Nephron (organoid): ENCODE data around the gene NCOA1.

Experiments used
- H3K27ac Mint-ChIP-seq, 3 experiments: 2 replicates each; pipeline ENCODE4 v1.8.0; 2020; ENCODE audit warnings: mixed read lengths in 3 of 3, mild to moderate bottlenecking in 2 of 3, moderate library complexity in 1 of 3
- H3K27me3 Mint-ChIP-seq: 2 replicates; pipeline ENCODE4 v1.8.0; 2021; ENCODE audit warnings: low read depth, mild to moderate bottlenecking, moderate library complexity, mixed read lengths
- H3K36me3 Mint-ChIP-seq: 2 replicates; pipeline ENCODE4 v1.8.0; 2020; ENCODE audit warnings: low read depth, mixed read lengths
- H3K4me1 Mint-ChIP-seq: 2 replicates; pipeline ENCODE4 v1.8.0; 2020; ENCODE audit warnings: mixed read lengths
- H3K4me3 Mint-ChIP-seq, 3 experiments: 2 replicates each; pipeline ENCODE4 v1.8.0; 2020; ENCODE audit warnings: mild to moderate bottlenecking in 3 of 3, mixed read lengths in 3 of 3, moderate library complexity in 2 of 3
- H3K9me3 Mint-ChIP-seq: 2 replicates; pipeline ENCODE4 v1.8.0; 2020; ENCODE audit warnings: mixed read lengths
- TF ChIP-seq, protein P1 (sequence below), 3 experiments: fragments of 200-600 bp; sonication (generic); IDR thresholded peaks; one replicate each; pipeline ENCODE4 v1.5.0; 2021; ENCODE audit warnings: antibody characterized with exemption in 3 of 3; ENCODE audit not compliant: unreplicated experiment in 3 of 3

Gene NCOA1

DNA sequence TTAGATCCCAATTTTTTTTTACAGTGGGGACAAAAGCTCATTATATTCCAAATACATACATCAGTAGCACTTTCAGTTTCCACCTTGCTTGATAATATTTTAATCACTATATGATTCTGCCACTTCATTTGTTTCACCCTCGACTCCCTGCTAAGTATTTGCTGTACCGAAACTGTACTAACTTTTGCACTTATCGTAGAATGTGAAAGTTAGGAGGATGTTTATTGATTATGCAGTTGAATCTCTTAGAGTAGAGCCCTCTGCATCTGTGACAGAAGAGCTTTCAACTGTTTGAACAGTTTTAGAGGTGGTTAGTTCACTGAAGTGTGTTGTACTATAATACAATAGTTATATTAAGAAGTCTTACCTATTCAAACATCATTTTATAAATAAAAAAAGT, 20.8 kb downstream of the NCOA1 start:
- H3K27me3 Mint-ChIP-seq: no peaks in the 10 kb centered on the region
- H3K27ac Mint-ChIP-seq: no peak overlapping the region
- peaks cover 57% of the 10 kb centered on the region for H3K4me1 Mint-ChIP-seq

DNA sequence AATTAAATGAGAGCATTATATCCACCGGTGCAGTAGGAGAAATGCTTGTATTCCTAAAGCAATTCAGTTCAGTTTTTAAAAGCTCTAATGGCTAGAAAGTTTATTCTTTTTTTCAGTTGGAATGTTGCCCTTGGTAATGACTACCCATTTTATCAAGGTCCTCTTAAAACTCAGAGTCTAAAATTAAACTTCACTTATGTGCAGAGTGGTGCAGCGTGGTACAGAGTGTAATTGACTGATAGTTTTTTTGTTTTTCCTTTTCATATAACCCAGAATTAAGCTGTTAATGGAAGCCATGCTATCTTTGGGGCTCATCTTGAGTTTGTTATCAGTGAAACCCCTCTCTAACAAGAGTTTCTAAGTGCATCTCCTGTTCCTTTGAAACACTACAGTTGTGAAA, 21.4 kb downstream of the NCOA1 start:
- Mint-ChIP-seq H3K9me3 (no peaks in the 10 kb centered on the region), H3K27me3 (no peaks in the 10 kb centered on the region)

More for the DNA sequence above, 20.8 kb downstream of the NCOA1 start:
- TF ChIP-seq, protein P1, sequence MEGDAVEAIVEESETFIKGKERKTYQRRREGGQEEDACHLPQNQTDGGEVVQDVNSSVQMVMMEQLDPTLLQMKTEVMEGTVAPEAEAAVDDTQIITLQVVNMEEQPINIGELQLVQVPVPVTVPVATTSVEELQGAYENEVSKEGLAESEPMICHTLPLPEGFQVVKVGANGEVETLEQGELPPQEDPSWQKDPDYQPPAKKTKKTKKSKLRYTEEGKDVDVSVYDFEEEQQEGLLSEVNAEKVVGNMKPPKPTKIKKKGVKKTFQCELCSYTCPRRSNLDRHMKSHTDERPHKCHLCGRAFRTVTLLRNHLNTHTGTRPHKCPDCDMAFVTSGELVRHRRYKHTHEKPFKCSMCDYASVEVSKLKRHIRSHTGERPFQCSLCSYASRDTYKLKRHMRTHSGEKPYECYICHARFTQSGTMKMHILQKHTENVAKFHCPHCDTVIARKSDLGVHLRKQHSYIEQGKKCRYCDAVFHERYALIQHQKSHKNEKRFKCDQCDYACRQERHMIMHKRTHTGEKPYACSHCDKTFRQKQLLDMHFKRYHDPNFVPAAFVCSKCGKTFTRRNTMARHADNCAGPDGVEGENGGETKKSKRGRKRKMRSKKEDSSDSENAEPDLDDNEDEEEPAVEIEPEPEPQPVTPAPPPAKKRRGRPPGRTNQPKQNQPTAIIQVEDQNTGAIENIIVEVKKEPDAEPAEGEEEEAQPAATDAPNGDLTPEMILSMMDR (IDR thresholded peaks at IDR 0.05; ENCODE audit: unreplicated experiment in 3 of 3): no peak
- H3K9me3 Mint-ChIP-seq: no peaks in the 10 kb centered on the region
- no peak overlapping the region for H3K4me3 Mint-ChIP-seq
- no peaks in the 10 kb centered on the region for H3K36me3 Mint-ChIP-seq

DNA sequence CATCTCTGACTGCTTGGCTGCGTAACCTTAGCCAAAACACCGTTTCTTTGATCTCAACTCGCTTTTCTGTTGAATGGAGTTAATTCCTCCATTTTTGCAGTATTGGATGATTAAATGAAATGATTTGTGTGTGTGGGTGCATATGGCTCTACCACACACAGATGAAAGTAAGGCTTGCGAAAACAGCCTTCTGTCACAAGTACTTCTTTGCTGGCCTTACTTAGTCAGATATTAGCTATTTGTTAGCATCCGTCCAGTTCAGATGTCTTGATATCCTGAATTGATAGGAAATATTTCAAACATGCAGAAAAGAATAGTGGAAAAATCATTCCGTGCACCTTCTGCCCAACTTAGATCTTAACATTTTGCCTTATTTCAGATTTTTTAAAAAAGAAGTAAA, 21.8 kb downstream of the NCOA1 start:
- TF ChIP-seq, protein P1 (IDR thresholded peaks at IDR 0.05; ENCODE audit: unreplicated experiment in 3 of 3): no peak
- Mint-ChIP-seq H3K4me1 (peaks cover 55% of the 10 kb centered on the region), H3K27ac (peak overlapping the region in 1 of 3 experiments; percentile 16), H3K27me3 (no peaks in the 10 kb centered on the region), H3K9me3 (no peaks in the 10 kb centered on the region), H3K4me3 (no peak overlapping the region), H3K36me3 (no peaks in the 10 kb centered on the region)

More for the DNA sequence above, 21.4 kb downstream of the NCOA1 start:
- no peaks in the 10 kb centered on the region for H3K36me3 Mint-ChIP-seq
- H3K27ac Mint-ChIP-seq: no peak overlapping the region
- no peak overlapping the region for H3K4me3 Mint-ChIP-seq
- peaks cover 57% of the 10 kb centered on the region for H3K4me1 Mint-ChIP-seq
- TF ChIP-seq, protein P1 (IDR thresholded peaks at IDR 0.05; ENCODE audit: unreplicated experiment in 3 of 3): no peak

DNA sequence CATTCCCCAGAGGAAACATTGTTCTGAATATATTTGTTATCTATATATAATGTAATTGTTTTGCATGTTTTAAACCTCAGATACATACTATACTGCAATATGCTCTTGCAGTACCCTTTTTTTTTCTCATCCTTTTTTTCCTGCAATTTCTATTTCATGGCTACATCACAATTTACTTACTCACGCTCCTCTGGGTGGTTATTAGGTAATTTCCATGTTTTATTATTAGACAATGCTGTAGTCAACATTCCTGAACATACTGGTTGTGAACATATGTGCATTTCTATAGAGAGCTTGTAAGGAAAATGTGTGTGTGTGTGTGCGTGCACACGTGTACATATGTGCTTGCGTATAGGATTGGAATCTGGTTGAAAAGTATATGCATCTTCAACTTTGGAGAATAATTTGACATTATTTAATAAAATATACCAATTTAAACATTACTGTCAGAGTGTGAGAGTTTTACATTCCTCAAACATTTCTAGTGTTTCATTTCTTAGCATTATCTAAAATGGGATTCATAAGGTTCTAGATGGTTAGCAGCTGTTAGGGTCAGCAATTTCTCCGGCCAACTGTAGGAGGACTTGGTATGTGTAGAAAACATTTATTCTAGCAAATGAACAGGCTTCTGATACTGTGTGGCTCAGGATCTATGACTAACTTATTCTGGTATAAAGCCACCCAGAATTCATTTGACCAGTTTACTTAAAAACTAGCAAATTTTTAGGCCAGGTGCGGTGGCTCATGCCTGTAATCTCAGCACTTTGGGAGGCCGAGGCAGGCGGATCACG, 22.4 kb downstream of the NCOA1 start:
- peak overlapping the region in 2 of 3 experiments; percentile 7 to 16 for H3K27ac Mint-ChIP-seq
- H3K4me3 Mint-ChIP-seq: no peak overlapping the region
- TF ChIP-seq, protein P1 (IDR thresholded peaks at IDR 0.05; ENCODE audit: unreplicated experiment in 3 of 3): no peak
- H3K27me3 Mint-ChIP-seq: no peaks in the 10 kb centered on the region
- H3K4me1 Mint-ChIP-seq: peaks cover 54% of the 10 kb centered on the region
- peaks cover under 1% of the 10 kb centered on the region for H3K9me3 Mint-ChIP-seq
- no peaks in the 10 kb centered on the region for H3K36me3 Mint-ChIP-seq

DNA sequence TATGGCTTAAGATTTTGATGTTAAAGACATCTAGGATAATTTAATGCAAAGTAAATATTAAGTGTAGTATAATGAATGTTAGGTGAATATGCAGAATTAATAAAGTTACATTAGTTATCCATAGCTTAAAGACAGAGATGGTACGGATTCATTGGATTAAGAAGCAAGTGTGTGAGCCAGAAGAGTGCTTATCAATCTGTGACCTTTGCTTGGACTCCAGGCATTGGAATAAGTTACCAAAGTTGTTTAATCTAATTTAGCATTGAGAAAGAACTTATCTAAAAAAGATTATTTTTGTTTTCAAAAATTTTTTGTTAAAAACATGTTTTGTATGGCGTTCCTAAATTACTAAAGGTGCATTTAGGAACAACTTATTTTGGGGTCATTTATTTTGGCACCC, 23.8 kb downstream of the NCOA1 start:
- H3K4me1 Mint-ChIP-seq: peaks cover 44% of the 10 kb centered on the region
- H3K36me3 Mint-ChIP-seq: peaks cover 6% of the 10 kb centered on the region
- H3K27me3 Mint-ChIP-seq: no peaks in the 10 kb centered on the region
- TF ChIP-seq, protein P1 (IDR thresholded peaks at IDR 0.05; ENCODE audit: unreplicated experiment in 3 of 3): no peak
- H3K9me3 Mint-ChIP-seq: peaks cover 7% of the 10 kb centered on the region
- H3K4me3 Mint-ChIP-seq: no peak overlapping the region
- H3K27ac Mint-ChIP-seq: no peak overlapping the region

DNA sequence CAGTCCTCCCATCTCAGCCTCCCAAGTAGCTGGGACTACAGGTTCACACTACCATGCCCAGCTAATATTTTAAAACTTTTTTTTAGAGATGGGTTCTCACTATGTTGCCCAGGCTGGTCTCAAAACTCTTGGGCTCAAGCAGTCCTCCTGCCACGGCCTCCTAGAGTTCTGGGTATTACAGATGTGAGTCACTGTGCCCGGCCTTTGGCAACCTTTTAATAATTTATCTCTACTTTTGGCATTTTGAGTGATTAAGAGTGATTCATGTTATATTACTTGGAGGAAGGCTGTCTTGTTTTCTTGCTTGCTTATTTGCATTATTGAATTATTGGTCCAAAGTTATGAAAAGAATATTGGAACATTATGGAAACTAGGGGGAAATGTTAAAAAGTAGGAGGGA, 24.3 kb downstream of the NCOA1 start:
- Mint-ChIP-seq H3K27ac (no peak overlapping the region), H3K4me1 (peaks cover 44% of the 10 kb centered on the region), H3K27me3 (no peaks in the 10 kb centered on the region), H3K9me3 (peaks cover 7% of the 10 kb centered on the region), H3K36me3 (peaks cover 6% of the 10 kb centered on the region), H3K4me3 (no peak overlapping the region)
- TF ChIP-seq, protein P1 (IDR thresholded peaks at IDR 0.05; ENCODE audit: unreplicated experiment in 3 of 3): no peak
